ENCODE data around the gene WSCD2.

WSCD2 gene

GRCh38 chr12:108127654-108128053, 1.4 kb upstream of the WSCD2 start:
- DNase-seq (ENCODE audit: low read depth), result no peak

- DNase-seq (ENCODE audit: low read depth), result no peak
Measured at GRCh38 chr12:108128221-108129016, 669 bp upstream of the WSCD2 start.

GRCh38 chr12:108131035-108131434, 1.9 kb downstream of the WSCD2 start:
- no peak for DNase-seq (ENCODE audit: low read depth)

GRCh38 chr12:108131657-108132126, 2.6 kb downstream of the WSCD2 start:
- no peak for DNase-seq (ENCODE audit: low read depth)

GRCh38 chr12:108133482-108133881, 4.4 kb downstream of the WSCD2 start:
- no peak for DNase-seq (ENCODE audit: low read depth)

GRCh38 chr12:108134744-108135143, 5.7 kb downstream of the WSCD2 start:
- DNase-seq (ENCODE audit: low read depth), result no peak

GRCh38 chr12:108135627-108136026, 6.5 kb downstream of the WSCD2 start:
- DNase-seq (ENCODE audit: low read depth), result no peak

GRCh38 chr12:108136697-108137096, 7.6 kb downstream of the WSCD2 start:
- no peak for DNase-seq (ENCODE audit: low read depth)

- no peak for DNase-seq (ENCODE audit: low read depth)
Measured at GRCh38 chr12:108139454-108139853, 10.4 kb downstream of the WSCD2 start.

- DNase-seq (ENCODE audit: low read depth), result no peak
Measured at GRCh38 chr12:108140501-108140900, 11.4 kb downstream of the WSCD2 start.

- DNase-seq (ENCODE audit: low read depth), result no peak
Measured at GRCh38 chr12:108141600-108142130, 12.6 kb downstream of the WSCD2 start.

GRCh38 chr12:108143144-108143543, 14.1 kb downstream of the WSCD2 start:
- no peak for DNase-seq (ENCODE audit: low read depth)

GRCh38 chr12:108144080-108144479, 15.0 kb downstream of the WSCD2 start:
- DNase-seq (ENCODE audit: low read depth), result no peak

- DNase-seq (ENCODE audit: low read depth), result no peak
Measured at GRCh38 chr12:108145011-108145410, 15.9 kb downstream of the WSCD2 start.

GRCh38 chr12:108146035-108146893, 17.2 kb downstream of the WSCD2 start:
- no peak for DNase-seq (ENCODE audit: low read depth)

GRCh38 chr12:108147279-108147678, 18.2 kb downstream of the WSCD2 start:
- no peak for DNase-seq (ENCODE audit: low read depth)

GRCh38 chr12:108148521-108149074, 19.5 kb downstream of the WSCD2 start:
- no peak for DNase-seq (ENCODE audit: low read depth)

GRCh38 chr12:108150436-108150835, 21.3 kb downstream of the WSCD2 start:
- DNase-seq (ENCODE audit: low read depth), result no peak

GRCh38 chr12:108151533-108152169, 22.6 kb downstream of the WSCD2 start:
- DNase-seq (ENCODE audit: low read depth), result no peak

- DNase-seq (ENCODE audit: low read depth), result no peak
Measured at GRCh38 chr12:108152170-108152538, 23.1 kb downstream of the WSCD2 start.

GRCh38 chr12:108156717-108157116, 27.6 kb downstream of the WSCD2 start:
- no peak for DNase-seq (ENCODE audit: low read depth)

GRCh38 chr12:108157870-108158459, 28.9 kb downstream of the WSCD2 start:
- DNase-seq (ENCODE audit: low read depth), result no peak

Data from stimulated activated CD8-positive, alpha-beta memory T cell treated with anti-CD3 and anti-CD28 coated beads, Interleukin-7, amount 100 ng/mL, for 24 hours (primary cell).